Sigmoid colon (tissue), 4 donors: ENCODE results near the gene KCND1.

Experiments used
- EP300 ChIP-seq, 4 donors: sonication (generic); formaldehyde crosslinking; IDR thresholded peaks; one replicate each; pipeline ENCODE4 v1.6.1; 2017; ENCODE audit warnings: antibody characterized with exemption in 4 of 4
- POLR2A ChIP-seq, 2 donors: fragments of 450-650 bp; IDR thresholded peaks; one replicate each; pipeline ENCODE4 v1.6.1; 2016; ENCODE audit warnings: antibody characterized with exemption in 2 of 2, mild to moderate bottlenecking in 2 of 2, moderate library complexity in 2 of 2
- TF ChIP-seq, protein P1 (sequence below), 4 experiments: fragments of 450-650 bp in 3 of 4; fragments of 200-600 bp in 1 of 4; IDR thresholded peaks; one replicate each; pipeline ENCODE4 v1.5.1; 2016 to 2019; ENCODE audit warnings: antibody characterized with exemption in 4 of 4, mild to moderate bottlenecking in 3 of 4, moderate library complexity in 2 of 4

DNA sequence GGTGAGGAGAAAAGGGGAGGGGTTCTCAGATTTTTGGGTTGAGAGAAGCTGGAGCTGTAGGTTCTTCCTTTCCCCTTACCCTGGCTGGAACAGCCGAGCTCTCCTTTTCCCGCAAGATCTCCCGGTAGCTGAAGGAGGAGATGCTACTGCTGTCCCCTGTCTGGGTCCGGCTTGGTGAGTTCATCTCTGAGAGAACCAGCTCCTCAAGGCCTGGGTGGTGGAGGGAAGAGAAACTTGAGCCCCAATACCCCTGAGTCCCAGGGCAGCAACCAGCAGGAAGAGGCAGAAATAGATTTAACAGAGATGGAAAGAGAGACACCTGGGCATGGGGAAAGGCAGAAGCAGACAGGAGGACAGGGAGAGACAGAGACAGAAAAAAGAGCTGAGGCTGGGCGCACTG is 6.6 kb upstream of the KCND1 start:
- TF ChIP-seq POLR2A (IDR thresholded peaks at IDR 0.05) = no peak
- TF ChIP-seq, protein P1, sequence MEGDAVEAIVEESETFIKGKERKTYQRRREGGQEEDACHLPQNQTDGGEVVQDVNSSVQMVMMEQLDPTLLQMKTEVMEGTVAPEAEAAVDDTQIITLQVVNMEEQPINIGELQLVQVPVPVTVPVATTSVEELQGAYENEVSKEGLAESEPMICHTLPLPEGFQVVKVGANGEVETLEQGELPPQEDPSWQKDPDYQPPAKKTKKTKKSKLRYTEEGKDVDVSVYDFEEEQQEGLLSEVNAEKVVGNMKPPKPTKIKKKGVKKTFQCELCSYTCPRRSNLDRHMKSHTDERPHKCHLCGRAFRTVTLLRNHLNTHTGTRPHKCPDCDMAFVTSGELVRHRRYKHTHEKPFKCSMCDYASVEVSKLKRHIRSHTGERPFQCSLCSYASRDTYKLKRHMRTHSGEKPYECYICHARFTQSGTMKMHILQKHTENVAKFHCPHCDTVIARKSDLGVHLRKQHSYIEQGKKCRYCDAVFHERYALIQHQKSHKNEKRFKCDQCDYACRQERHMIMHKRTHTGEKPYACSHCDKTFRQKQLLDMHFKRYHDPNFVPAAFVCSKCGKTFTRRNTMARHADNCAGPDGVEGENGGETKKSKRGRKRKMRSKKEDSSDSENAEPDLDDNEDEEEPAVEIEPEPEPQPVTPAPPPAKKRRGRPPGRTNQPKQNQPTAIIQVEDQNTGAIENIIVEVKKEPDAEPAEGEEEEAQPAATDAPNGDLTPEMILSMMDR (IDR thresholded peaks at IDR 0.05) = no peak
- no peak for TF ChIP-seq EP300 (IDR thresholded peaks at IDR 0.05)
